ENCODE data around the gene GDI1.
"Not testable (repeated sequence)": the region's sequence is repeated elsewhere in the genome, so short reads cannot be mapped to it uniquely, and the experiment has no call there.

Gene GDI1

DNA sequence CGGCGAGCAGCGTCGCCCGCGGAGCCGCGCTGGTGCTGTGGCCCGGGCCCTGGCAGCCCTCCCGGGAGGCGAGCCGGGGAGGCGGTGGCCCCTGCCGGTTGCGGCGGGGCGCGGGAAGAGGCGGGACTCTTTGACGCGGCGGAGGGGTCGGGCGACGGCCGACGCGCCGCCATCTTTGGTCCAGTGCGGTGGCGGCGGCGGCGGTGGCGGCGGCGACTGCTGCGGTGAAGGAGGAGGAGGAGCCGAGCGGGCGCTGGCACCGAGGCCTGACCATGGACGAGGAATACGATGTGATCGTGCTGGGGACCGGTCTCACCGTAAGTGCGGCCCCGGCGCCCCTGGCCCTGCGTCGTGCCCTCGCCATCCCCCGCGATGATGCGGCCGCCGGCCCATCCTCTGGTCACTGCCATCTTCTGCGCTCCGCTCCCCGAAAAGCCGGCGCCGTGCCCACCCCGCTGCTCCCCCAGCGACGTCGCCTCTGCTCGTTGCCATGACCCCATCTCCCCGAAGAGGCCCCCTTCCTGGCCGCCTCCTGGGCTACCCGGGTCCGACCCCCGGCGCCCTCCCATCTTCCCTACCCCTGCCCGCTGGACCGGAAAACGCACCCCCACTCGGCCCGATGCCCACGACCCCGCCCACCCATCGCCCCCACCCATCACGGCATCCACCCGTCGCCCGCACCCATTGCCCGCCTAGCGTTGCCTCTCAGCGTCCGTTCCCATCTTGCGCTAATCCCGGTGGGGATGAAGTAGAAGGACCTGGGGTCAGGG is at the start of gene GDI1:
TSS of gene GDI1 (plus strand) at position 172 of the 770 bp plus-strand sequence. CDS start at position 273, 101 bp downstream.
- DNase-seq = no peak

DNA sequence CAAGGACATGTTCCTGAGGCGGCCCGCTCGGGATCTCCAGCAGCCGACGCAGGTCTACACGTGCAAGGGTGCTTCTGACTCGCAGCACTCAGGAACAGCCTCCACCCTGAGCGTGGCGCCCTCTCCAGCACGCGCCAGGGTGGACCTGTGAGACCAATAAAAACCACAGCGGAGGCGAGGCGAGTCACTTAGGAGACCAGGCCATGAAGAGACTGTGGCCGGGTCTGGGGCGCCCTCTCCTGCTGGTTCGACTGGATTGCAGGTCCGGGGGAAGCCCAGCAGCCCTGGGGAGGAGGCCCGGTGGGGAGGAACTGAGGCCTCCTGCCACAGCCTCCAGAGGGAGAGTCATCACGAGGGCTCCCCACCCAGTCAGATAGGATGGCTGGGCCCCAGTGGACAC is 48.9 kb upstream of the GDI1 start:
- DNase-seq = not testable (repeated sequence)

DNA sequence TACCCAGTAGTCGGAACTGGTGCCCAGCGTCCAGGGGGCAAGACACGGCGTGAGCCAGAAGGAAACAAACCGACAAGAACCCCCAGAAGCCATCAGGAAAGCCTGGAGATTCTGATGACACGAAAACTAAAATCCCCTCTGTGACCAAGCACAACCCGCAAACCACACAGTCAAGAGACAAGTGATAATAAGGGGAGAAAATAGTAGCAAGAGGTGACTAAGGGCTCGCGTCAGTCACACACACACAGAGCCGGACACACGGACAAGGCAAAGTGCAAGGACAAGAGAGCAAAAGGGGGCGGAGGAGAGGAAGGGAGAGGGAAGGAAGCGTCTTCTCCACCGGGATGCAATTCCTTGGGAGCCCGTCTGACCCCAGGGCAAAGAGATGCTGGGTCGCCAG is 48.3 kb upstream of the GDI1 start:
- not testable (repeated sequence) for DNase-seq

DNA sequence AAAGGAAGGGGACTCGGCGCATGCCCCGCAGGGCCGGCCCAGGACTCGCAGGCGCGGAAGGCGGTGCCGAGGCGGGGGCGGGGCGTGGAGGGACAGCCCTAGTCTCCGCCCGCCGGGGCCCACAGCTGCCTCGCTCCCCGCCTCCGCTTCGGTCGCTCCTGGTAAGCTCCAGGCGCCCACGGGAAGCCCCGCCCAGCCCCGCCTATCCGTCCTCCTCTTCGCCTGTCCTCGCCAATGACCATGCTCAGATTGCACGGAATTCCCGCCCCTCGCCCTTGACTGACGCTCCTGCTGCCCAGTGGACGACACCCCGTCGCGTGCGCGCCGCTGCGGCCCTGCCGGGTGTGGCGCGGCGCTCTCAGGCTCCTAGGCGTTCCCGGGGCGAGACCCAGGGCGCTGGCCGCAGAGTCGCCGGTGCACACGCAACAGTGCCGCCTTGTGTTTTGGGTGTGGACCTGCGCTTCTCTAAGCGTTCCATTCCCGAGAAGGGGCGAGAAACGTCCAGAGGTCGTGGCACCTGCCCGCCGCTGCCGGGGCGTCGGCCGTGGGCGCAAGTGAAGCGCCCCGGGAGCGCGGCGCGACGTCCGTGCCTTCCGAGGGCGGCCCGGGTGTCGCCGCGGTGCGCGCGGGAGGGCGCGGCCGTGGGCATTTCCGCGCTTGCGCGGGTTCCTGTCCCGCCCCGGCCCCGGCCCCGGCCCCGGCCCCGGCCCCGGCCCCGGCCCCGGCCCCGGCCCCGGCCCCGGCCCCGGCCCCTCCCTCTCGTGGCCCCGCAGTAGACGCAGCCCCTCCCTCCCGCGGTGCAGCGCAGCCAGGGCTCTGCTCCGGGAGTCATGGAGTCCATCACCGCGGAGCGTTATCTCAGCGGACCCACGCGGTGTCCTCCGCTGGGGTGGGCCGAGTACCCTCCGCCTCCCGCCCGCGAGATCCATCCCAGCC is 46.9 kb upstream of the GDI1 start:
- not testable (repeated sequence) for DNase-seq

DNA sequence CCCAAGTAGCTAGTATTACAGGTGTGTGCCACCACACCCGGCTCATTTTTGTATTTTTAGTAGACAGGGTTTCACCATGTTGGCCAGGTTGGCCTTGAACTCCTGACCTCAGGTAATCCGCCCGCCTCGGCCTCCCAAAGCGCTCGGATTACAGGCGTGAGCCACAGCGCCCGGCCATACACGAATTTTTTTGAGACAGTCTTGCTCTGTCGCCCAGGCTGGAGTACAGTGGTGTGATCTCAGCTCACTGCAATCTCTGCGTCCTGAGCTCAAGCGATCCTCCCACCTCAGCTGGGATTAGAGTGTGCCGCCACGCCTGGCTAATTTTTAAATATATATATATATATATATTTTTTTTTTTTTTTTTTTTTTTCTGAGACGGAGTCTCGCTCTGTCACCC is 40.6 kb upstream of the GDI1 start:
- not testable (repeated sequence) for DNase-seq

DNA sequence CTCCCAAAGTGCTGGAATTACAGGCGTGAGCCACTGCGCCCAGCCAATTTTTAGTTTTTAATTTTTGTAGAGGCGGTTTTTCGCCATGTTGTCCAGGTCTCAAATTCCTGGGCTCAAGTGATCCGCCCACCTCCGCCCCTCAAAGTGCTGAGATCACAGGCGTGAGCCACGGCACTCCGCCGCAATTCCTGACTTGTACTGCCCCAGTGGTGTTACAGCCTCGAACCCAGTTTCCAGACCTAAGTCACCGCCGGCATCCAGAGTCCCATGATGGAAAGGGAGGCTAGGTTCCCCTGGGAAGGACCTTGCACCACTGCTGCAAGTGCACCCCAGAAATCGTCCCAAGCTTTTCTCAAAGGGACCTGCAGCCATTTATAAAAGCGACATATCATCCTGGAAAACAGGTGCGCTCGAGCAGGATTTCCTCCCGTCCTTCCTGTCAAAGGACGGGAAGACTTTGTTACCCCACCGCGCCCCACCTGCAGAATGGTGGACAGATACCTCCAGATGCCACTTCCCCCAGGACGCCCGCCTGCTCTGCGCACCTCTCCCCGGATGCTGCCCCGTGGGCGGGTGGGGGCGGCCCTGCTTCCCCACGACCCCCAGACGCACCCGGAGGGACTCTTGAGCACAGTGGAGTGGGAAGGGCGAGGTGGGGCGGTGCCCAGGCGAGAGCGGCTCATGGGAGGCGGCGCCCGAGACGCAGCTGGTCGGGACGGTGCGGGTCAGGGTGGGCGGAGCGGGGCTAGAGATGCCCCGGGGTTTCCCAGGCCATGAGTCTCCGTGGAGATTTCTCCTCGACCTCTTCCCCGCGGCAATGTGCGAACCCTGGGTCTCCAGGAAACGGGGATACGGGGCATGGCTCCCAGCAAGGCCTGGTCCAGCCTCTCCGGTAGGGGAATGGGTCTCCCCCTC is 39.7 kb upstream of the GDI1 start:
- no peak for DNase-seq

DNA sequence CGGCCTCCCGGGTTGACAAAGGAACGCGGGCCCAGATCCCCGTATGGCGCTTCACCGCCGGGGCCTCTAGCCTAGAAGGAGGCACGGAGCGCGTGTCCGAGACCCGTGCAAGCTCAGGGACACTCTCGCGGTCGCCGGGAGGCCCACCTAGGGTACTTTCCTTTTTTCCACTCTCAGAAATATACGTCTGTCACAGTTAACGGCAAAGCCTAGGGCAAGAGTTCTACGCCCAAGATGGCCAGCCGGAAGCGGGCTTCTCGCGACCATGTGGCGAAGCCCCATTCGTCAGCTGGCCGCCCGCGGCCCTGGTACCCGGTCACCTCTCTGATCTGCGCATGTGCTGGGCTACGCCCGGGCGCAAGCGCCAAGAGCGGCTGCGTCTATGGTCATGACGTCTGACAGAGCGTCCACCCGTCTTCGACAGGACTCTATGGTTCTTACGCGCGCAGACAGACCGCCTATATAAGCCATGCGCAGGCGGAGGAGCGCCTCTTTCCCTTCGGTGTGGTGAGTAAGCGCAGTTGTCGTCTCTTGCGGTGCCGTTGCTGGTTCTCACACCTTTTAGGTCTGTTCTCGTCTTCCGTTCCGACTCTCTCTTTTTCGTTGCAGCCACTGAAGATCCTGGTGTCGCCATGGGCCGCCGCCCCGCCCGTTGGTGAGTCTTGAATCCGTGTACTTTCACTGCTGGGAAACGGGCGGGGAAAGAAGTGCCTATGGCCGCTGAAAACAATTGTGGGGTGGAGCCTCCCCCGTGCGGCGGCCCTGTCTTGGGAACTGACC is 38.9 kb upstream of the GDI1 start, which contains the start of gene RPL10:
TSS of gene RPL10 (plus strand) at position 490 of the 780 bp plus-strand sequence. CDS start at position 633, 143 bp downstream.
- DNase-seq = peak; percentile 92

DNA sequence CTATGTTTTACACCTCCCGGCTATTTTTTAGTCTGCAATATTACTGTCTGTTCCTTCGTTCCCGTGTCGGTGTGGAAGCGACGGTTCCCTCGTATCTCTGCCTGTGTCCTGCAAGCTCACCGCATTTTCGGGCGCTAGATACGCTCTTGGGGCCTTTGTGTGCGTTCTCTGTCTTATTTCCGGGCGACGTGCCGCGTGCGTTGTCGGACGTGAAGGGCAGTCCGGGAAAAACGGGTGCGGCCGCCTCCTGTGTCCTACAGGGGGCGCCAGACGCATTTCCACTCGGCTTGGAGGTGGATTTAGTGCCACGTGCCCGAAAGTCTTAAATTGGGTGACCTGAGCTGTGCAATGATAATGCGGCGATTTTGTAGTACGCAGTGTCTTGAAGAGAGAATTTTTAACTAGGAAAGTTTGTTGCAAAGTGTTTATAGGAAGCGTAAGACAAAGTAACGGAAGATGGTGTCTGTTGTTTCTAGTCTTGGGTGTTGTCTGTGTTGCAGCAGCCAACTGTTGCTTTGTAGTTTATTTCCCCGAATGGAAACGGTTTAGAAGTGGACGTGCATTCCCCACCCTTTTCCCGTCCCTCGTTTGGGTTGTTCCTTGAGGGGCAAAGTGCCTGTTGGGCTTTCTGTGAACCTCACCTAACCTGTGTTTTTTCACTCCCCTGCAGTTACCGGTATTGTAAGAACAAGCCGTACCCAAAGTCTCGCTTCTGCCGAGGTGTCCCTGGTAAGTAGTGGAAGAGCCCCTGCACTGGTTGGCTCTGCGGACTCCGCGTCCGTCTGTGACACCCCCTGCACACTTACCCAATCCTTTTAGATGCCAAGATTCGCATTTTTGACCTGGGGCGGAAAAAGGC is 38.1 kb upstream of the GDI1 start:
- DNase-seq = peak; percentile 89

DNA sequence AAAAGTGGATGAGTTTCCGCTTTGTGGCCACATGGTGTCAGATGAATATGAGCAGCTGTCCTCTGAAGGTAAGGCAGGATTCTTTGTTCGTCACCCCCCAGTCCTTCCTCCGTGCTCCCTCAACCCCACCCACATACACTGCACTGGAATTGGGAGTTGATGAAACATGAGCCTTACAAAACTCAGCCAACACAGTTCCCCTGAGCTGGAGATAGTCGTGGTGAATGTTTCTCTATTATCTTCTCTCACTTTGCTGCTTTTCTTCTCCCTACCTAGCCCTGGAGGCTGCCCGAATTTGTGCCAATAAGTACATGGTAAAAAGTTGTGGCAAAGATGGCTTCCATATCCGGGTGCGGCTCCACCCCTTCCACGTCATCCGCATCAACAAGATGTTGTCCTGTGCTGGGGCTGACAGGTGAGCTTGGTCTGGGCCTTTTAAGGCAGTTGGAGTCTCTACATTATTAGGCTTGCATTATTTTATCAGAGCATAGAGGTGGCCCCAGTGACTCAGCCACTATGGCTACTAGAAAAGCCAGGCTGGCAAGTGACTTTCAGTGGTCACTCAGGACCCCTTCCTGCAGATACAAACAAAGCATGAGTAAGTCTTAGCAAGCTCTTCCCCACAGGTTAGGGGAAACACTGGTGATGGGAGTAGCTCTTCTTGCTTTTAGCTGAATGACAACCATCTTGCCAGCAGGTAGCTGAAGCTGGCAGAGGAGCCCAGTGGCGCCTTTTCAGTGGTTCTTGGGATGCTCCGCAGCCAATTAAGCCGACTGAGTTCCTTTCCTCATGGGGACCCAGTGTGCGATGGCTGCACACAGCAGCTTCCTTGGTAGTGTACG is 37.2 kb upstream of the GDI1 start:
- DNase-seq = no peak

DNA sequence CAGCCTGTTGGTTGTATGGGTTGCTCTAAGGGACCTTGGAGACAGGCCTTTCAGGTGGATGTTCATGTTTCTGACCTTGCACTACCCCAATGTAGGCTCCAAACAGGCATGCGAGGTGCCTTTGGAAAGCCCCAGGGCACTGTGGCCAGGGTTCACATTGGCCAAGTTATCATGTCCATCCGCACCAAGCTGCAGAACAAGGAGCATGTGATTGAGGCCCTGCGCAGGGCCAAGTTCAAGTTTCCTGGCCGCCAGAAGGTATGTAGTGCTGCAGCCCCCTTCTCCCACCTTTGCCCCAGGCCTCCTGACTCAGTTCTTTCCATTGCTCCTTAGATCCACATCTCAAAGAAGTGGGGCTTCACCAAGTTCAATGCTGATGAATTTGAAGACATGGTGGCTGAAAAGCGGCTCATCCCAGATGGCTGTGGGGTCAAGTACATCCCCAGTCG is 36.6 kb upstream of the GDI1 start:
- not testable (repeated sequence) for DNase-seq

DNA sequence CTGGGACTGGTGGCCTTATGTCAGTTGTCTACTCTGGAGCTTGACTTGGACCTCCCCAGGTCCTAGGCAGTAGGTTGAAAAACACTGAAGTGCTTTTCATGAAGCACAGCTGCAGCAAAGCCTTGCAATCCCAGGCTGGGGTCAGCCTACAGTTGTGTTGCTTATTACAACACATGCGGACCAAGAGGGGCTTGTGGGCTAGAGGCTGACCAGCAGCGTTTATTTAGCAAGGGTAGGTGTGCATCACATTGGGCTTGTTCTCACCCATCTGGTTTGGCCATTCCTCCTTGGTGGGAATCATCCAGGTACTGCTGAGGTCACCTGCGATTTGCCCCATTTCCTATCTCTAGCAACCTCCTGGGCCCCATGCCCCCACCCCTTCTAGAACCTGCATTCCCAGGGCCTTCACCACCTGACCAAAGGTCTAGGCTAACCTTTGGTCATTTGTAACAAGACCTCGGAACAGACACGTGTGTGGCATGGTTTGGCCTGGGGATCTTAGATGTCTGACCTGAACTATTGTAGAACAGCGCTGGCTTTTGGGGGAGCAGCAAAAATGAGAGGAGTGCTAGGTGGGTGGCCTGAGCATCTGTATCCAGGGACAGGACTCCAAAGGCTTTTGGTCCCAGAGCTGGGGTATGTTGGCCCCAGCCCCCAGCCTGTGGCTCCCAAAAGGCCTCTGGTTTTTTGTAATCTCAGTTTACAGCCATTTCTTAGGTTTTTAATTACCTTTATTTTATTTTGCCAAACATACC is 35.7 kb upstream of the GDI1 start:
- DNase-seq = no peak

DNA sequence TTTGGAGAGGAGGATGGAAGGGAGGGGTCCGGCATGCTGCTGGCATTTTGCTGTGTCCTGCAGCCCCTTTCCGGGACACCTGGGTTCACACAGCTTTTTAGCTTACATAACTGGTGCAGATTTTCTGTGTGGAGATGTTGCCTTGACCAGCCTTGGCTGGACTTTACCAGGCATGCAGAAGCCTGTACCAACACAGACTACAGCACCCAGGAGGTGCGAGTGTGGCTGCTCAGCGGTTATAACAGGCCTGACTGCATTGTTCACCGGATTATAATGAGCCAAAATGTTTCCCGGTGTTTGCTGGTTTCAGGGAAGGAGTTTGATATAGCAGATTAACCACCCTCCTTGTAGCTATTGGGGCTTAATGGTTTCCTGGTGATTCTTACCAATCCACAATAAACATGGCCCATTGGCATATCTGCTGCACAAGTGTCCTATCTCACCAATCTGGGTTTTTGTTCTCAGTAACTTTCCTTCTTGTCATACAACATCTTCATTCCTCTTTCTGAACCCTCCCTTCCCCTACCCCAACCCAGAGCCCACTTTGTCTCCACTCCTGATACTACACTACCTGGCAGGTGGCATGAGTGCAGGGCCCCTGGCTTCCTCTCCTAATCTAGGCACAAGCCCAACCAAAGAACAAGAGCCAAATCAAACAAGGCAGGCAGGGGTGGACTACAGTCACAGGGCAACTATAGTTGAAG is 34.9 kb upstream of the GDI1 start:
- DNase-seq = no peak

DNA sequence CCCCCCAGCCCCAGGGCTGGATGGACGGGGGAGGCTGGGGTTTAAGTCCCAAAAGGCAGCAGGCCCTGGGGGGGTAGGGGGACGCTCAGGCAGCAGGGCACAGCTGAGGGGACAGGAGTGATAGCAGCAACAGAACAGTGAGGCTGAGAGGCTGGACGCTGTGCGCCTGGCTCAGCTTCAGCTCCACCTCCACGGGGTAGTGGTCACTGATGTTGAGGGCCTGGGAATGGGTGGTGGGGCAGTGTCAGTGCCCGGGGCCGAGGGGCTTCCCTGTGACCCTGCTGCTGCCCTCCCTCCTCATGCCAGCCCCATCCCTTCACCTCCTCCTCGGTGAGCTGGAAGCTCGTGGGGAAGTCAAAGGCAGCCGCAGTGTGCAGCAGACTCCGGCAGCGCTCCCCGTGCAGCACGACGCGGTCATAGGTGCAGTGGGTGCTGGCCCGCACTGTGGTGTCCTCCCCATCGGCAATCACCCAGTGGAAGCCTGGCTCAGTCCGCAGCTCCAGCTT is 34.3 kb upstream of the GDI1 start:
- DNase-seq = no peak

DNA sequence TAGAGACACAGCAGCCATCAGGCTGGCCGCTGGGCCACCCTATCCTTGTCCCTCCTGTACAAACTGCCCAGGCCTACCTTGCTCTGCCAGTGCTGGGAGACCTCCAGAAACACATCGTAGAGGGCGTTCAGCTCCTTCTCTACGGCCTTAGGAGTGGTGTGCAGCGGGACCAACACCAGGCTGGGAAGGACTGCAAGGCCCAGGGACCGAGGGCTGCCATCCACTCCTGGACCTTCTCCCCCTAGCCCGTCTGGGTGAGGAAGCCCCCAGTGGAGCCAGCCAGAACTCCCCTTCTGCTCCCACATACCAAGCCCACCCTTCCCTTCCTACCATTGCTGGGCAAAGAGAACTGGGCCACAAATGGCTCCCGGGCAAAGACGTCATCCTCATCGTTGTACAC is 33.8 kb upstream of the GDI1 start:
- no peak for DNase-seq

DNA sequence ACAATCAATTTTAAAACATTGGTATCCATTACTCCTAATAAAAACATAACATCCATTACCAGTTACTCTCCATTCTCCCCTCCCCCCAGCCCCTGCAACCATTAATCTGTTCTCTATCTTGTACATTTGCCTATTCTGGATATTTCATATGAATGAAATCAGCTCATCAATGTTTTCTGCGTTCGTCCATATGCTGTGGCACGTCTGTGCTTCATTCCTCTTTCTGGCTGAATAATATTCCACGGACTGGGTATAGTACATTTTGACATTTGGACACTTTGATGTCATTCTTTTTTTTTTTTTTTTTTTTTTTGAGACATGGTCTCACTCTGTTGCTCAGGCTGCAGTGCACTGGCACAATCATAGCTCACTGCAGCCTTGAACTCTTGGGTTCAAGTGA is 33.1 kb upstream of the GDI1 start:
- DNase-seq = no peak

DNA sequence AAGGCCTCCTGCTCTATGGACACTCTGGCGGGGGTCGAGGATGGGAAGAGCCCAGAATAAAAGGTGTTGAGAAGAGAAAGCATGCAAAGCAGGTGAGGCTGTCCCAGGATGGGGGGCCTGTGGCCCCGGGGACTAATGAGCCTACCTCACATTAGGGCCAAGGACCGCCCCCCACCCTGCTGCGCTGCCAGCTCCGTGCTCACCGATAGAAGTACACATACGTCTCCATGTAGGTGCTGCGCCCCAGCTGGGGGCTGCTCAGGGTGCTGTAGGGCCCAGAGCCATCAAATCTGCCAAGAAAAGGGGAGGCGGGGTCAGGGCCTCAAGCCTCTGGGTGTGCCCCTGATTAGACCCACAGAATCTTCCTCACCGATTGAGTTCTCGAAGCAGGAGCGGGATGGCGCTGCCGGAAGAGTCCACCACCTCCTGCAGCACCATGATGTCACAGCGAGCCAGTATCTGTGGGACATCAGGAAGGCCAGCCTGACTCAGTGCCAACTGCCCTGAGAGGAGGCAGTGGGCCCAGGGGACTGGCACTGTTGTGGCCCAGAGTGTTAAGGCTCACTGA is 32.2 kb upstream of the GDI1 start:
- DNase-seq = no peak

DNA sequence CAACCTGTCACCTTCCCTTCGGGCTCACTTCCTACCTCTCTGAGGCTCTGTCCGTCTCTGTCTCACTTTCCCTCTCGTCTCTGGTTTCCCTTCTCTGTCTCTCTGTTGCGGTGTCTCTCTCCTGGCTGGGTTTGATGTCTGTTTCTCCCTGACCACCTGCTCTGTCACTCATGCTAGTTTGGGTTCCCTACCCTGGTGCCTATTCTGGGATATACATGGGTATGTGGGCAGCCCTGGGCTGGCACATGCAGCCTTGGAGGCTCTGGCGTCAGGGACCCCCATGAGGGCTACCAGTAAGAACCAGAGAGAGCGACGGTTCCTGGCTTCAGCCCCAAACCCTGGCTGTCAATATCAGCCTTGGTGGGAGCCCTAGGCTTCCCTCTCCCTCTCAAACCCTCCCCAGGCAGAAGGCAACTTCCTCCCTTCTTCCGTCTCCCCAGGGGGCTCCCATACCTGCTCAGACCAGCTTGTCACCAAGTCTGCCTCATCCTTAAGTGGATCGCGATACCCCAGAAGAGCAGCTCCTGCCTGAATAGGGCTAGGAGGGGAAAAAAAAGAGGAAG is 28.2 kb upstream of the GDI1 start:
- no peak for DNase-seq

Data from NCI-H2107 (cell line).